Activated CD8-positive, alpha-beta memory T cell treated with anti-CD3 and anti-CD28 coated beads, Interleukin-2, amount 10 ng/mL, durations not matched to agents 7 days and 5 days (primary cell): Measurements from ENCODE around the gene NAPSA. TPM values are rescaled to one million over a fixed set of nuclear protein-coding genes. Genes with fewer than 3 reads are reported as not detected.
A peak's percentile ranks its signal among the peaks of the same experiment; 100 is the strongest.

Experiments
- ATAC-seq: fragments of 150-1000 bp; cut with Tn5 transposase; one replicate; pipeline ENCODE4 v1.10.0; 2021; ENCODE audit warnings: moderate library complexity
- CTCF ChIA-PET: fragments of 350-600 bp; sonication (Branson Sonifier 250); formaldehyde crosslinking; loops from one replicate; lab custom pipeline; 2021; ENCODE audit warnings: antibody characterized with exemption; lab: Charles Lee
- DNase-seq: peaks from one replicate; pipeline ENCODE4 v3.0.0-alpha.2; 2020
- H3K27ac Mint-ChIP-seq: one replicate; pipeline ENCODE4 v1.8.0; 2021; ENCODE audit warnings: mild to moderate bottlenecking, mixed read lengths
- H3K27me3 Mint-ChIP-seq: one replicate; pipeline ENCODE4 v1.8.0; 2021; ENCODE audit warnings: mixed read lengths
- H3K36me3 Mint-ChIP-seq: one replicate; pipeline ENCODE4 v1.8.0; 2021; ENCODE audit warnings: mild to moderate bottlenecking, mixed read lengths
- H3K4me1 Mint-ChIP-seq: one replicate; pipeline ENCODE4 v1.8.0; 2021; ENCODE audit warnings: mixed read lengths
- H3K4me3 Mint-ChIP-seq: one replicate; pipeline ENCODE4 v1.8.0; 2021; ENCODE audit warnings: mild to moderate bottlenecking, moderate library complexity, mixed read lengths
- H3K9me3 Mint-ChIP-seq: one replicate; pipeline ENCODE4 v1.8.0; 2022; ENCODE audit warnings: low read depth, mixed read lengths
- total RNA-seq, 2 experiments: library from RNA; stranded (reverse); gene quantifications; one replicate each; pipeline ENCODE4 v1.2.3, GENCODE V29; 2021

Gene NAPSA
- total RNA-seq, 2 experiments from 2014 or later = 5.3 to 8.8 TPM

- CTCF ChIA-PET = interaction anchor here (0.9 kb wide), 1 partner anchor 12 kb away, joined by 3 read pairs; no protein-coding TSS in a partner anchor
- ATAC-seq (no peak), DNase-seq (no peak)
- Mint-ChIP-seq H3K4me1 (peaks cover 34% of the 10 kb centered on the region), H3K9me3 (no peaks in the 10 kb centered on the region), H3K4me3 (no peak overlapping the region), H3K36me3 (peaks cover 32% of the 10 kb centered on the region), H3K27ac (no peak overlapping the region), H3K27me3 (no peaks in the 10 kb centered on the region)
Observed at GRCh38 chr19:50380751-50381151, 15.3 kb upstream of the NAPSA start.

- Mint-ChIP-seq H3K9me3 (no peaks in the 10 kb centered on the region), H3K27ac (no peak overlapping the region), H3K4me1 (peaks cover 30% of the 10 kb centered on the region), H3K4me3 (no peak overlapping the region), H3K36me3 (peaks cover 32% of the 10 kb centered on the region), H3K27me3 (no peaks in the 10 kb centered on the region)
- ATAC-seq (no peak), DNase-seq (no peak)
- CTCF ChIA-PET = interaction anchor here (0.9 kb wide), 1 partner anchor 11 kb away, joined by 3 read pairs; no protein-coding TSS in a partner anchor
Observed at GRCh38 chr19:50380137-50380536, 14.7 kb upstream of the NAPSA start.

- H3K4me3 Mint-ChIP-seq = no peak overlapping the region
- peaks cover 26% of the 10 kb centered on the region for H3K4me1 Mint-ChIP-seq
- H3K27ac Mint-ChIP-seq = no peak overlapping the region
- CTCF ChIA-PET = no interaction called here
- no peak for ATAC-seq
- no peaks in the 10 kb centered on the region for H3K27me3 Mint-ChIP-seq
- H3K36me3 Mint-ChIP-seq = peaks cover 29% of the 10 kb centered on the region
- H3K9me3 Mint-ChIP-seq = no peaks in the 10 kb centered on the region
- DNase-seq = no peak
Observed at GRCh38 chr19:50379602-50380001, 14.2 kb upstream of the NAPSA start.

GRCh38 chr19:50378863-50379236 lies 13.4 kb upstream of the NAPSA start:
- H3K36me3 Mint-ChIP-seq = peaks cover 29% of the 10 kb centered on the region
- H3K27ac Mint-ChIP-seq = no peak overlapping the region
- H3K9me3 Mint-ChIP-seq = no peaks in the 10 kb centered on the region
- H3K4me1 Mint-ChIP-seq = peaks cover 28% of the 10 kb centered on the region
- ATAC-seq (no peak), DNase-seq (no peak)
- CTCF ChIA-PET = no interaction called here
- no peaks in the 10 kb centered on the region for H3K27me3 Mint-ChIP-seq
- no peak overlapping the region for H3K4me3 Mint-ChIP-seq

GRCh38 chr19:50378169-50378862 lies 12.9 kb upstream of the NAPSA start:
- DNase-seq = no peak
- H3K27me3 Mint-ChIP-seq = no peaks in the 10 kb centered on the region
- H3K4me1 Mint-ChIP-seq = peaks cover 23% of the 10 kb centered on the region

GRCh38 chr19:50377517-50377916 lies 12.1 kb upstream of the NAPSA start:
- H3K27ac Mint-ChIP-seq = peak overlapping the region; percentile 99
- CTCF ChIA-PET = interaction anchor here (1.0 to 1.5 kb wide), 2 partner anchors 8 to 44 kb away, joined by 3 to 4 read pairs; no protein-coding TSS in a partner anchor
- DNase-seq = no peak
- H3K36me3 Mint-ChIP-seq = peaks cover 29% of the 10 kb centered on the region
- no peak overlapping the region for H3K4me3 Mint-ChIP-seq
- no peak for ATAC-seq
- H3K4me1 Mint-ChIP-seq = peaks cover 20% of the 10 kb centered on the region
- H3K9me3 Mint-ChIP-seq = no peaks in the 10 kb centered on the region
- no peaks in the 10 kb centered on the region for H3K27me3 Mint-ChIP-seq

More at GRCh38 chr19:50378169-50378862, 12.9 kb upstream of the NAPSA start:
- CTCF ChIA-PET = interaction anchor here (1.0 kb wide), 1 partner anchor 9 kb away, joined by 3 read pairs; no protein-coding TSS in a partner anchor
- Mint-ChIP-seq H3K4me3 (no peak overlapping the region), H3K9me3 (no peaks in the 10 kb centered on the region), H3K27ac (no peak overlapping the region), H3K36me3 (peaks cover 29% of the 10 kb centered on the region)
- no peak for ATAC-seq

GRCh38 chr19:50377051-50377461 lies 11.6 kb upstream of the NAPSA start:
- H3K9me3 Mint-ChIP-seq = no peaks in the 10 kb centered on the region
- H3K27me3 Mint-ChIP-seq = no peaks in the 10 kb centered on the region
- CTCF ChIA-PET = interaction anchor here (1.0 to 1.5 kb wide), 2 partner anchors 8 to 43 kb away, joined by 3 to 4 read pairs; no protein-coding TSS in a partner anchor
- DNase-seq = peak; percentile 68
- H3K27ac Mint-ChIP-seq = peak overlapping the region; percentile 99
- H3K4me1 Mint-ChIP-seq = peaks cover 20% of the 10 kb centered on the region
- peak overlapping the region; percentile 95 for H3K4me3 Mint-ChIP-seq
- peak; percentile 40 for ATAC-seq
- peaks cover 29% of the 10 kb centered on the region for H3K36me3 Mint-ChIP-seq

GRCh38 chr19:50376166-50377050 lies 11.0 kb upstream of the NAPSA start, which contains the start of gene NR1H2:
Gene NR1H2, plus strand, starts transcription at chr19:50376457. Its CDS starts 1,149 bp downstream, at chr19:50377606.
- peaks cover 20% of the 10 kb centered on the region for H3K4me1 Mint-ChIP-seq
- CTCF ChIA-PET = interaction anchor here (0.8 to 1.9 kb wide), 9 partner anchors 9 to 180 kb away, joined by 3 to 16 read pairs (median 4); partner anchors contain the start of gene NAPSA
- peak within 1 kb of the TSS; percentile 95 for H3K4me3 Mint-ChIP-seq
- H3K27ac Mint-ChIP-seq = peak within 1 kb of the TSS; percentile 99
- H3K27me3 Mint-ChIP-seq = no peaks in the 10 kb centered on the region
- DNase-seq (peak; percentile 97), ATAC-seq (peak; percentile 93)
- H3K36me3 Mint-ChIP-seq = peaks cover 28% of the 10 kb centered on the region
- no peaks in the 10 kb centered on the region for H3K9me3 Mint-ChIP-seq

GRCh38 chr19:50371914-50372475 lies 6.6 kb upstream of the NAPSA start:
- CTCF ChIA-PET = interaction anchor here (1.0 to 7.5 kb wide), 2 partner anchors 13 to 185 kb away, joined by 3 to 64 read pairs; no protein-coding TSS in a partner anchor
- DNase-seq (no peak), ATAC-seq (no peak)
- Mint-ChIP-seq H3K27ac (no peak overlapping the region), H3K4me1 (peaks cover 31% of the 10 kb centered on the region), H3K9me3 (no peaks in the 10 kb centered on the region), H3K27me3 (no peaks in the 10 kb centered on the region), H3K36me3 (peaks cover under 1% of the 10 kb centered on the region), H3K4me3 (no peak overlapping the region)

GRCh38 chr19:50368649-50369570 lies 3.5 kb upstream of the NAPSA start:
- Mint-ChIP-seq H3K27me3 (no peaks in the 10 kb centered on the region), H3K4me1 (peaks cover 39% of the 10 kb centered on the region), H3K27ac (peak overlapping the region; percentile 88), H3K4me3 (peak overlapping the region; percentile 88), H3K36me3 (no peaks in the 10 kb centered on the region), H3K9me3 (no peaks in the 10 kb centered on the region)
- DNase-seq (peak; percentile 90), ATAC-seq (peak; percentile 82)
- CTCF ChIA-PET = interaction anchor here (0.7 to 7.5 kb wide), 17 partner anchors 9 to 413 kb away, joined by 3 to 64 read pairs (median 5); partner anchors contain the start of genes JOSD2 and POLD1

- peak; percentile 20 for ATAC-seq
- H3K36me3 Mint-ChIP-seq = peaks cover 13% of the 10 kb centered on the region
- H3K27ac Mint-ChIP-seq = peak overlapping the region; percentile 91
- peaks cover 75% of the 10 kb centered on the region for H3K4me1 Mint-ChIP-seq
- DNase-seq = no peak
- CTCF ChIA-PET = interaction anchor here (1.0 to 1.8 kb wide), 4 partner anchors 21 to 124 kb away, joined by 3 to 6 read pairs (median 4); partner anchors contain the start of genes KCNC3 and POLD1
- peak overlapping the region; percentile 21 for H3K4me3 Mint-ChIP-seq
- no peaks in the 10 kb centered on the region for H3K27me3 Mint-ChIP-seq
- no peaks in the 10 kb centered on the region for H3K9me3 Mint-ChIP-seq
Observed at GRCh38 chr19:50362656-50363424, 2.6 kb downstream of the NAPSA start.
